Vagina (tissue), 2 donors: Measurements from ENCODE around the gene GRHL3. TPM values are rescaled to one million over a fixed set of nuclear protein-coding genes. Genes with fewer than 3 reads are reported as not detected.

Source experiments
- DNase-seq, 2 donors: peaks; one replicate each; pipeline ENCODE4 v3.0.0-alpha.2; 2017; ENCODE audit errors: extremely low spot score in 2 of 2
- H3K27ac ChIP-seq: fragments of 200-600 bp; sonication (generic); one replicate; pipeline ENCODE4 v1.5.1; 2019
- H3K27me3 ChIP-seq: fragments of 200-600 bp; sonication (generic); one replicate; pipeline ENCODE4 v1.5.1; 2019
- H3K36me3 ChIP-seq, 2 donors: fragments of 200-600 bp; sonication (generic); one replicate each; pipeline ENCODE4 v1.5.1; 2017 to 2019
- H3K4me1 ChIP-seq: fragments of 200-600 bp; sonication (generic); one replicate; pipeline ENCODE4 v1.5.1; 2019
- H3K4me3 ChIP-seq, 2 donors: fragments of 200-600 bp; sonication (generic); 1 replicate in 1 of 2; 2 replicates in 1 of 2; pipeline ENCODE4 v1.5.1; 2016 to 2019
- H3K9me3 ChIP-seq: fragments of 200-600 bp; sonication (generic); one replicate; pipeline ENCODE4 v1.5.1; 2019
- POLR2A ChIP-seq, 2 donors: fragments of 450-650 bp; IDR thresholded peaks; one replicate each; pipeline ENCODE4 v1.6.1; 2017; ENCODE audit warnings: antibody characterized with exemption in 2 of 2, mild to moderate bottlenecking in 2 of 2, moderate library complexity in 2 of 2
- POLR2AphosphoS5 ChIP-seq, 2 donors: sonication (generic); formaldehyde crosslinking; IDR thresholded peaks; one replicate each; pipeline ENCODE4 v1.9.0; 2017; ENCODE audit warnings: antibody characterized with exemption in 2 of 2, mild to moderate bottlenecking in 2 of 2, low read depth in 1 of 2; ENCODE audit not compliant: insufficient read depth in 1 of 2
- intact Hi-C: fragments of 100-400 bp; cut with DNase I; formaldehyde crosslinking; loops from one replicate; pipeline ENCODE4 v1.15.1; 2023
- total RNA-seq: library from RNA; depleted of rRNA; stranded (reverse); fragments of >200 nt; gene quantifications from one replicate; pipeline ENCODE4 v1.2.3, GENCODE V29; 2016
- TF ChIP-seq, protein P1 (sequence below), 3 experiments: fragments of 450-650 bp in 2 of 3; fragments of 200-600 bp in 1 of 3; sonication (generic) in 1 of 3; IDR thresholded peaks; one replicate each; pipeline ENCODE4 v1.5.1; 2017 to 2019; ENCODE audit warnings: antibody characterized with exemption in 3 of 3, mild to moderate bottlenecking in 2 of 3, moderate library complexity in 2 of 3

The GRHL3 gene
- total RNA-seq, 1 donor from 2014 or later = 58.7 TPM

DNA sequence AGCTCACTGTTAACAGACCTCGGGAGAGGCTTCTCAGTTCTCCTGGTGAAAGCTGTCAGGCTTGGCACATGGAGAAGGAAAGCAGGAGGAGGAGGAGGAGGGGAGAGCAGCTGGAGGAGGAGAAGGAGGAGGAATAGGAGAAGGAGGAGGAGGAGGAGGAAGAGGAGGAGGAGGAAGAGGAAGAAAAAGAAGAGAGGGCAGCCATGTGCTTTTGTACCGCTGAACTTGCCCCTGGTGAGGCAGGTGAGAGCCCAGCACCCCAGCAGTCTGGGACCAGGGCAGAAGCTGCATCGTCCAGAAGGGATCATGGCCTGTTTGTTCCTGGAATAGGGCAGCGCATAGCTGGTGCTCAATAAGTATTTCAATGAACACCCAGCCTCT is 21.3 kb upstream of the GRHL3 start:
- Histone ChIP-seq H3K27ac (no peak overlapping the region), H3K36me3 (no peaks in the 10 kb centered on the region), H3K9me3 (no peaks in the 10 kb centered on the region), H3K4me1 (peaks cover 40% of the 10 kb centered on the region), H3K4me3 (no peak overlapping the region), H3K27me3 (no peaks in the 10 kb centered on the region)
- no peak for DNase-seq
- intact Hi-C loops = no loop called here
- TF ChIP-seq POLR2AphosphoS5 (IDR thresholded peaks at IDR 0.05; ENCODE audit: insufficient read depth in 1 of 2, low read depth in 1 of 2) = no peak
- no peak for TF ChIP-seq POLR2A (IDR thresholded peaks at IDR 0.05)
- TF ChIP-seq, protein P1, sequence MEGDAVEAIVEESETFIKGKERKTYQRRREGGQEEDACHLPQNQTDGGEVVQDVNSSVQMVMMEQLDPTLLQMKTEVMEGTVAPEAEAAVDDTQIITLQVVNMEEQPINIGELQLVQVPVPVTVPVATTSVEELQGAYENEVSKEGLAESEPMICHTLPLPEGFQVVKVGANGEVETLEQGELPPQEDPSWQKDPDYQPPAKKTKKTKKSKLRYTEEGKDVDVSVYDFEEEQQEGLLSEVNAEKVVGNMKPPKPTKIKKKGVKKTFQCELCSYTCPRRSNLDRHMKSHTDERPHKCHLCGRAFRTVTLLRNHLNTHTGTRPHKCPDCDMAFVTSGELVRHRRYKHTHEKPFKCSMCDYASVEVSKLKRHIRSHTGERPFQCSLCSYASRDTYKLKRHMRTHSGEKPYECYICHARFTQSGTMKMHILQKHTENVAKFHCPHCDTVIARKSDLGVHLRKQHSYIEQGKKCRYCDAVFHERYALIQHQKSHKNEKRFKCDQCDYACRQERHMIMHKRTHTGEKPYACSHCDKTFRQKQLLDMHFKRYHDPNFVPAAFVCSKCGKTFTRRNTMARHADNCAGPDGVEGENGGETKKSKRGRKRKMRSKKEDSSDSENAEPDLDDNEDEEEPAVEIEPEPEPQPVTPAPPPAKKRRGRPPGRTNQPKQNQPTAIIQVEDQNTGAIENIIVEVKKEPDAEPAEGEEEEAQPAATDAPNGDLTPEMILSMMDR (IDR thresholded peaks at IDR 0.05) = no peak

DNA sequence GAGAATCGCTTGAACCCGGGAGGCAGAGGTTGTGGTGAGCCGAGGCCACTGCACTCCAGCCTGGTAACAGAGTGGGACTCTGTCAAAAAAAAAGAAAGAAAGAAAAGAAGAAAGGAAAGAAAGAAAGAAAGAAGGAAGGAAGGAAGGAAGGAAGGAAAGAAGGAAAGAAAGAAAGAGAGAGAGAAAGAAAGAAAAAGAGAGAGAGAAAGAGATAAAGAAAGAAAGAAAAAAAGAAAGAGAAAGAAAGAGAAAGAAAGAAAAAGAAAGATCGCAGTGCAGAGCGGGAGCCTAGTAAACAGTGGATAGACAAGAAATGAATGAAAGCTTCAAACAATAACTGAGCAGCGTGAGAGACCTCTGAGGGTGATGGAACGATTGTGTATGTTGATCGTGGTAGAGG is 20.6 kb upstream of the GRHL3 start:
- Histone ChIP-seq H3K4me1 (peaks cover 37% of the 10 kb centered on the region), H3K4me3 (no peak overlapping the region)
- TF ChIP-seq POLR2AphosphoS5 (IDR thresholded peaks at IDR 0.05; ENCODE audit: insufficient read depth in 1 of 2, low read depth in 1 of 2) = no peak

GRCh38 chr1:24299901-24300300 is 19.3 kb upstream of the GRHL3 start:
- intact Hi-C loops = no loop called here

More for the DNA sequence above, 20.6 kb upstream of the GRHL3 start:
- no peaks in the 10 kb centered on the region for H3K36me3 ChIP-seq
- no peaks in the 10 kb centered on the region for H3K27me3 ChIP-seq
- H3K27ac ChIP-seq = no peak overlapping the region
- DNase-seq = no peak
- intact Hi-C loops = no loop called here
- H3K9me3 ChIP-seq = no peaks in the 10 kb centered on the region

GRCh38 chr1:24300971-24301784 is 18.0 kb upstream of the GRHL3 start:
- Histone ChIP-seq H3K27me3 (no peaks in the 10 kb centered on the region), H3K4me3 (no peak overlapping the region), H3K4me1 (peaks cover 13% of the 10 kb centered on the region), H3K9me3 (no peaks in the 10 kb centered on the region), H3K36me3 (no peaks in the 10 kb centered on the region), H3K27ac (no peak overlapping the region)
- no peak for DNase-seq
- TF ChIP-seq POLR2AphosphoS5 (IDR thresholded peaks at IDR 0.05; ENCODE audit: insufficient read depth in 1 of 2, low read depth in 1 of 2) = peak in 1 of 2 donors; percentile 27
- TF ChIP-seq, protein P1 (IDR thresholded peaks at IDR 0.05) = no peak
- TF ChIP-seq POLR2A (IDR thresholded peaks at IDR 0.05) = no peak
- intact Hi-C loops = no loop called here

More at GRCh38 chr1:24299901-24300300, 19.3 kb upstream of the GRHL3 start:
- Histone ChIP-seq H3K27me3 (no peaks in the 10 kb centered on the region), H3K27ac (no peak overlapping the region), H3K36me3 (no peaks in the 10 kb centered on the region), H3K4me1 (peaks cover 24% of the 10 kb centered on the region), H3K4me3 (no peak overlapping the region), H3K9me3 (no peaks in the 10 kb centered on the region)
- no peak for DNase-seq
- TF ChIP-seq POLR2AphosphoS5 (IDR thresholded peaks at IDR 0.05; ENCODE audit: insufficient read depth in 1 of 2, low read depth in 1 of 2) = no peak
- TF ChIP-seq, protein P1 (IDR thresholded peaks at IDR 0.05) = no peak
- TF ChIP-seq POLR2A (IDR thresholded peaks at IDR 0.05) = no peak

DNA sequence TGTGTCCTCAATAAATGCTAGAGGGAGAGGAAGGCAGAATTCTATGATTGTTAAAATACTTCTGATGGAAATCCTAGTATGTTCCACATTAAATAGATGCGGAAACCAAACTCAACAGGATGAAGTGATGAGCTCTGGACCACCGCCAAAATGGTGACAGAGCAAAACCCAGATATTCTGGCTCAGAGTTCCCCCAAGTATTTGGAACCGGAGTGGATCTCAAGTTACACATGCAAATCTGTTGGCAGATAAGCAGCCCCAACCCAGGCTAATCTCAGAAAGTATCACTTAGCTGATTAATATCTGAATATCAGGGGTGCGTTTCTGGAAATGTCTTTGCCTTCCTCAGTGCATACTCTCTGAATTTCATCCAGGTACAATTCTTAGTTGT is 17.4 kb upstream of the GRHL3 start:
- TF ChIP-seq, protein P1 (IDR thresholded peaks at IDR 0.05) = no peak
- TF ChIP-seq POLR2A (IDR thresholded peaks at IDR 0.05) (no peak), POLR2AphosphoS5 (IDR thresholded peaks at IDR 0.05; ENCODE audit: insufficient read depth in 1 of 2, low read depth in 1 of 2) (no peak)
- Histone ChIP-seq H3K4me3 (no peak overlapping the region), H3K27ac (no peak overlapping the region), H3K27me3 (no peaks in the 10 kb centered on the region), H3K4me1 (peaks cover 13% of the 10 kb centered on the region), H3K36me3 (no peaks in the 10 kb centered on the region), H3K9me3 (no peaks in the 10 kb centered on the region)
- intact Hi-C loops = no loop called here
- DNase-seq = no peak
